ENCODE measurements around the gene MIB2.

- TF ChIP-seq CTCF (IDR thresholded peaks at IDR 0.05) (no peak), REST (IDR thresholded peaks at IDR 0.05; ENCODE audit: insufficient read depth in 1 of 2, low read depth in 2 of 2, low read length in 1 of 2) (no peak), POLR2AphosphoS5 (IDR thresholded peaks at IDR 0.05; ENCODE audit: low read depth, low read length) (no peak), SIN3A (IDR thresholded peaks at IDR 0.05; ENCODE audit: borderline replicate concordance, insufficient read depth, low read depth, low read length) (no peak)
Measured at GRCh38 chr1:1601564-1602303, 13.6 kb upstream of the MIB2 start.
